Measurements from ENCODE around the gene ASPN.

The ASPN gene

DNA sequence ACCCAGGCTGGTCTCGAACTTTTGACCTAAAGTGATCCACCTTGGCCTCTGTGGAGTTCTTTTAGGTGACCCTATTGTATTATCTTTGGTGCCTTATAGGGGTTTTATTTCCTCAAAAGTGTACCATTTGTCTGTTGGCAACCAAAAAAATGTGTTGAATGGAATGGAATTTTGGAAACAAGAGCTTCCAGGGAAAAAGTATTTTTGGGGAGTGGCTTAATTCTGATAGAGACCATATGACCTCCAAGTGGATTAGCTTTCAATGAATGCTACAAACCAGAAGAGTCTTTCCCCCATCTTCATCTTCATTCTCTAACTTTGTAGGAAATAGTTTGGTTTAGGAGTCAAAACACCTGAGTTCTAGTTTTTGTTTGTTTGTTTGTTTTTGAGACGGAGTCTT, 74.5 kb downstream of the ASPN start:
- no peak for DNase-seq

- peak; percentile 10 to 71 for DNase-seq
Measured at GRCh38 chr9:92406477-92406876, 75.8 kb downstream of the ASPN start.
